ENCODE measurements around the gene LITAFD. TPM values are rescaled to one million over a fixed set of nuclear protein-coding genes. Genes with fewer than 3 reads are reported as not detected.

Gene LITAFD
- total and polyA plus RNA-seq, 3 donors from 2014 or later: 2.2 to 10.5 (median 3.8) TPM

GRCh38 chr16:8919089-8919933, 37.2 kb downstream of the LITAFD start:
- DNase-seq: no peak
- Histone ChIP-seq H3K27me3 (no peaks in the 10 kb centered on the region), H3K9me3 (no peaks in the 10 kb centered on the region), H3K4me3 (no peak overlapping the region), H3K27ac (no peak overlapping the region), H3K36me3 (ENCODE audit: low read depth, missing control alignments) (no peaks in the 10 kb centered on the region), H3K4me1 (peaks cover 4% of the 10 kb centered on the region)
- TF ChIP-seq POLR2A (IDR thresholded peaks at IDR 0.05) (no peak), CTCF (IDR thresholded peaks at IDR 0.05) (no peak)
- 64 to 74% methylated on average over 15 to 18 of the region's 18 CpGs for WGBS, 2 donors
- intact Hi-C loops (cut with DNase I; ENCODE audit: low total_unique reads): no loop called here

- WGBS, 2 donors: 90 to 95% methylated on average over 11 of the region's 11 CpGs
- TF ChIP-seq CTCF (IDR thresholded peaks at IDR 0.05) (no peak), POLR2A (IDR thresholded peaks at IDR 0.05) (no peak)
- Histone ChIP-seq H3K36me3 (ENCODE audit: low read depth, missing control alignments) (no peaks in the 10 kb centered on the region), H3K9me3 (no peaks in the 10 kb centered on the region), H3K4me3 (no peak overlapping the region), H3K27ac (no peak overlapping the region), H3K27me3 (no peaks in the 10 kb centered on the region), H3K4me1 (peaks cover 4% of the 10 kb centered on the region)
- intact Hi-C loops (cut with DNase I; ENCODE audit: low total_unique reads): no loop called here
- no peak for DNase-seq
These were observed 37.8 kb downstream of the LITAFD start for GRCh38 chr16:8919934-8920462.

GRCh38 chr16:8920645-8921346, 38.6 kb downstream of the LITAFD start:
- no peak for DNase-seq
- Histone ChIP-seq H3K4me3 (no peak overlapping the region), H3K9me3 (no peaks in the 10 kb centered on the region), H3K4me1 (peaks cover 4% of the 10 kb centered on the region), H3K27me3 (no peaks in the 10 kb centered on the region), H3K36me3 (ENCODE audit: low read depth, missing control alignments) (no peaks in the 10 kb centered on the region), H3K27ac (no peak overlapping the region)
- WGBS, 2 donors: 84 to 88% methylated on average over 6 of the region's 6 CpGs
- TF ChIP-seq CTCF (IDR thresholded peaks at IDR 0.05): no peak
- no peak for TF ChIP-seq POLR2A (IDR thresholded peaks at IDR 0.05)
- intact Hi-C loops (cut with DNase I; ENCODE audit: low total_unique reads): no loop called here

- no peak overlapping the region for H3K27ac ChIP-seq
- H3K4me3 ChIP-seq: no peak overlapping the region
- no peak for DNase-seq
- H3K36me3 ChIP-seq (ENCODE audit: low read depth, missing control alignments): no peaks in the 10 kb centered on the region
- TF ChIP-seq POLR2A (IDR thresholded peaks at IDR 0.05): no peak
- TF ChIP-seq CTCF (IDR thresholded peaks at IDR 0.05): no peak
- H3K9me3 ChIP-seq: no peaks in the 10 kb centered on the region
- H3K27me3 ChIP-seq: no peaks in the 10 kb centered on the region
- intact Hi-C loops (cut with DNase I; ENCODE audit: low total_unique reads): no loop called here
- peaks cover 4% of the 10 kb centered on the region for H3K4me1 ChIP-seq
- WGBS, 2 donors: 93 to 95% methylated on average over 10 of the region's 10 CpGs
These were observed 39.3 kb downstream of the LITAFD start for GRCh38 chr16:8921347-8921984.

All from testis (tissue), 3 donors.